Vagina (tissue), 2 donors: ENCODE results near the gene CTNNAL1. TPM values are rescaled to one million over a fixed set of nuclear protein-coding genes. Genes with fewer than 3 reads are reported as not detected.

Experiments
- DNase-seq, 2 donors: peaks; one replicate each; pipeline ENCODE4 v3.0.0-alpha.2; 2017; ENCODE audit errors: extremely low spot score in 2 of 2
- H3K27ac ChIP-seq: fragments of 200-600 bp; sonication (generic); one replicate; pipeline ENCODE4 v1.5.1; 2019
- H3K27me3 ChIP-seq: fragments of 200-600 bp; sonication (generic); one replicate; pipeline ENCODE4 v1.5.1; 2019
- H3K36me3 ChIP-seq, 2 donors: fragments of 200-600 bp; sonication (generic); one replicate each; pipeline ENCODE4 v1.5.1; 2017 to 2019
- H3K4me1 ChIP-seq: fragments of 200-600 bp; sonication (generic); one replicate; pipeline ENCODE4 v1.5.1; 2019
- H3K4me3 ChIP-seq, 2 donors: fragments of 200-600 bp; sonication (generic); 1 replicate in 1 of 2; 2 replicates in 1 of 2; pipeline ENCODE4 v1.5.1; 2016 to 2019
- H3K9me3 ChIP-seq: fragments of 200-600 bp; sonication (generic); one replicate; pipeline ENCODE4 v1.5.1; 2019
- CTCF ChIP-seq, 3 experiments: fragments of 450-650 bp in 2 of 3; fragments of 200-600 bp in 1 of 3; sonication (generic) in 1 of 3; IDR thresholded peaks; one replicate each; pipeline ENCODE4 v1.5.1; 2017 to 2019; ENCODE audit warnings: antibody characterized with exemption in 3 of 3, mild to moderate bottlenecking in 2 of 3, moderate library complexity in 2 of 3
- POLR2A ChIP-seq, 2 donors: fragments of 450-650 bp; IDR thresholded peaks; one replicate each; pipeline ENCODE4 v1.6.1; 2017; ENCODE audit warnings: antibody characterized with exemption in 2 of 2, mild to moderate bottlenecking in 2 of 2, moderate library complexity in 2 of 2
- POLR2AphosphoS5 ChIP-seq, 2 donors: sonication (generic); formaldehyde crosslinking; IDR thresholded peaks; one replicate each; pipeline ENCODE4 v1.9.0; 2017; ENCODE audit warnings: antibody characterized with exemption in 2 of 2, mild to moderate bottlenecking in 2 of 2, low read depth in 1 of 2; ENCODE audit not compliant: insufficient read depth in 1 of 2
- intact Hi-C: fragments of 100-400 bp; cut with DNase I; formaldehyde crosslinking; loops from one replicate; pipeline ENCODE4 v1.15.1; 2023
- total RNA-seq: library from RNA; depleted of rRNA; stranded (reverse); fragments of >200 nt; gene quantifications from one replicate; pipeline ENCODE4 v1.2.3, GENCODE V29; 2016

CTNNAL1 gene
- total RNA-seq, 1 donor from 2014 or later = 18.2 TPM

- no peaks in the 10 kb centered on the region for H3K4me1 ChIP-seq
- H3K27ac ChIP-seq = no peak overlapping the region
- DNase-seq = no peak
- H3K36me3 ChIP-seq = peaks cover 0 to 50% of the 10 kb centered on the region in 2 donors
- no peak overlapping the region for H3K4me3 ChIP-seq
- no peaks in the 10 kb centered on the region for H3K9me3 ChIP-seq
- no peaks in the 10 kb centered on the region for H3K27me3 ChIP-seq
- TF ChIP-seq CTCF (IDR thresholded peaks at IDR 0.05) (no peak), POLR2A (IDR thresholded peaks at IDR 0.05) (no peak), POLR2AphosphoS5 (IDR thresholded peaks at IDR 0.05; ENCODE audit: insufficient read depth in 1 of 2, low read depth in 1 of 2) (no peak)
- intact Hi-C loops = no loop called here
Observed at GRCh38 chr9:108911820-108912219, 101.5 kb downstream of the CTNNAL1 start.

- no peaks in the 10 kb centered on the region for H3K9me3 ChIP-seq
- H3K36me3 ChIP-seq = peaks cover 0 to 53% of the 10 kb centered on the region in 2 donors
- intact Hi-C loops = no loop called here
- no peak for DNase-seq
- no peaks in the 10 kb centered on the region for H3K4me1 ChIP-seq
- H3K27me3 ChIP-seq = no peaks in the 10 kb centered on the region
- TF ChIP-seq POLR2A (IDR thresholded peaks at IDR 0.05) (no peak), POLR2AphosphoS5 (IDR thresholded peaks at IDR 0.05; ENCODE audit: insufficient read depth in 1 of 2, low read depth in 1 of 2) (no peak), CTCF (IDR thresholded peaks at IDR 0.05) (no peak)
- no peak overlapping the region for H3K4me3 ChIP-seq
- H3K27ac ChIP-seq = no peak overlapping the region
Observed at GRCh38 chr9:108910914-108911313, 102.4 kb downstream of the CTNNAL1 start.

- Histone ChIP-seq H3K4me3 (no peak overlapping the region), H3K4me1 (no peaks in the 10 kb centered on the region), H3K9me3 (no peaks in the 10 kb centered on the region), H3K36me3 (peaks cover 0 to 52% of the 10 kb centered on the region in 2 donors), H3K27me3 (no peaks in the 10 kb centered on the region), H3K27ac (no peak overlapping the region)
- intact Hi-C loops = no loop called here
- no peak for TF ChIP-seq POLR2A (IDR thresholded peaks at IDR 0.05)
- no peak for TF ChIP-seq POLR2AphosphoS5 (IDR thresholded peaks at IDR 0.05; ENCODE audit: insufficient read depth in 1 of 2, low read depth in 1 of 2)
- no peak for TF ChIP-seq CTCF (IDR thresholded peaks at IDR 0.05)
- no peak for DNase-seq
Observed at GRCh38 chr9:108910402-108910801, 102.9 kb downstream of the CTNNAL1 start.

- Histone ChIP-seq H3K36me3 (peaks cover 0 to 62% of the 10 kb centered on the region in 2 donors), H3K9me3 (no peaks in the 10 kb centered on the region), H3K4me1 (no peaks in the 10 kb centered on the region), H3K27ac (no peak overlapping the region), H3K27me3 (no peaks in the 10 kb centered on the region), H3K4me3 (no peak overlapping the region)
- TF ChIP-seq CTCF (IDR thresholded peaks at IDR 0.05) = no peak
- no peak for TF ChIP-seq POLR2AphosphoS5 (IDR thresholded peaks at IDR 0.05; ENCODE audit: insufficient read depth in 1 of 2, low read depth in 1 of 2)
- TF ChIP-seq POLR2A (IDR thresholded peaks at IDR 0.05) = no peak
- DNase-seq = no peak
- intact Hi-C loops = no loop called here
Observed at GRCh38 chr9:108905494-108905893, 107.8 kb downstream of the CTNNAL1 start.

- DNase-seq = no peak
- no peaks in the 10 kb centered on the region for H3K9me3 ChIP-seq
- H3K27me3 ChIP-seq = no peaks in the 10 kb centered on the region
- no peaks in the 10 kb centered on the region for H3K4me1 ChIP-seq
- intact Hi-C loops = no loop called here
- TF ChIP-seq POLR2A (IDR thresholded peaks at IDR 0.05) (no peak), POLR2AphosphoS5 (IDR thresholded peaks at IDR 0.05; ENCODE audit: insufficient read depth in 1 of 2, low read depth in 1 of 2) (no peak), CTCF (IDR thresholded peaks at IDR 0.05) (no peak)
- H3K36me3 ChIP-seq = peaks cover 0 to 61% of the 10 kb centered on the region in 2 donors
- no peak overlapping the region for H3K27ac ChIP-seq
- H3K4me3 ChIP-seq = no peak overlapping the region
Observed at GRCh38 chr9:108904161-108904560, 109.1 kb downstream of the CTNNAL1 start.
